HG03060 (cell line): Measurements from ENCODE around the gene SCAMP2.

Experiments used
- ATAC-seq: cut with Tn5 transposase; IDR thresholded peaks from one replicate; pipeline ENCODE4 v1.9.1; 2021; ENCODE audit warnings: low read depth, moderate number of reproducible peaks; ENCODE audit not compliant: unreplicated experiment

Gene SCAMP2

GRCh38 chr15:74823324-74823723 is 49.8 kb downstream of the SCAMP2 start:
- ATAC-seq, result no peak

GRCh38 chr15:74822233-74822632 is 50.9 kb downstream of the SCAMP2 start:
- ATAC-seq, result no peak

- no peak for ATAC-seq
Measured at GRCh38 chr15:74821790-74822158, 51.4 kb downstream of the SCAMP2 start.

DNA sequence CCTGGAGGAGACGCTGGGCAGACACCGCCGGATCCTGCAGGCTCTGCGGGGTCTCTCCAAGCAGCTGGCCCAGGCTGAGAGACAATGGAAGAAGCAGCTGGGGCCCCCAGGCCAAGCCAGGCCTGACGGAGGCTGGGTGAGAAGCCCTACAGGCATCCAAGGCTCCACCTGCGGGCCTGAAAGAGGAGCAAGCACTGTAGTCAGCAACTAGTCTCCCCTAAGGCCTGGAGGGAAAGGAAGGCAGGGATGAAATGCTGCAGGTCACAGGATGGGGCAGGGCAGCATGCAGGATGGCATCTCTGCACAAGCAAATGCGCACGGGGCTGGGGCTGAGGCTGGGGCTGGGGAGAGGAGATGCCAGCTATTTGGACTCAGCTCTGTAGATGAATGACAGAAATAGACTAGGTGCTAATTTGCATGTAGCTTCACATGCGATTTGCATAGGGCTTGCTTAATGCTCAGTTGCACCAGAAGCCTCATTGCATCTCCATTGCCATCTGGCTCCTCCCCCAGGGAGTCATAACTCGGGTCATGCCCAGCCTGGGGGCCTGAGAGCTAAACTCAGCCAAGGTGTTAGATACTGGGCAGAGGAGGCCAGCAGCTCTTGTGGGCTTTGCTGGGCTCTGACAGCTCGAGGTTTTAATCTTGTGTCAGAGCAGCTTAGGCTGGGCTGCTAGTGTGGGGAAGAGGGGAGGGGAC is 51.9 kb downstream of the SCAMP2 start:
- ATAC-seq, result no peak

DNA sequence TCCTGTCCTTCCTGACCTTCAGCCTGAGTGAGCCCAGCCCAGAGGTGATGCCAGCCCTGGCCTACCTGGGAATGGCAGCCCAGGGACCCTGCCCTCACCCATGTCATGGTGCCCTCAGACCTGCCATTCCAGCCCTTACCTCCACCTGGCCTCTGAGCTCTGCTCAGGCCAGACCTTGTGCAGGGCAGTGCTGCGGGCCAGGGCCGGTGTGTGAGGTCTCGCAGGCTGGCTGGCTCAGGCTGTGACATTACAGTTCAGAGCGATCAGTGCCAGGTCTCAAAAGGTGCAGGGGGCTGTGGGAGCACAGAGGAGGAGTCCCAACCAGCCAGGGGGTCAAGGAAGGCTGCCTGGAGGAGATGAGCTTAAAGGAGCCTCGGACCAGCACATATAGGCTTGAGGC is 53.1 kb downstream of the SCAMP2 start:
- no peak for ATAC-seq

DNA sequence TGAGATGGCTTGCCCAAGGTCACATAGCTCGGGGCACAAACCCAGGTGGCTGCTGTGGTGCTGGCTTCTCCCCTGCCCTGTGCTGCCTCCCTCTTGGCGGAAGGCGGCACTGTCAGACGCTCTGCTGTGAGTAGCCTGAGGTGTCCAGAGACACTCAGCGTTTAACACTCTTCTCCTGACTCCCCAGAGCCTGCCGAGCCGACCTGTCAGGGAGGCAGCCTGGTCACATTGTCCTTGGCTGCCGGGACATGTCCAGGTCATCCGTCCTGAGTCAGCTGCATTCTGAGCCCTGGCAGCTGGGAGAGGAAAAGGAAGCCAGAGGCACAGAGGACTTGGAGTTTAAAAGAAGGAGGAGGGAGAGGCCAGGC is 55.8 kb downstream of the SCAMP2 start:
- no peak for ATAC-seq

DNA sequence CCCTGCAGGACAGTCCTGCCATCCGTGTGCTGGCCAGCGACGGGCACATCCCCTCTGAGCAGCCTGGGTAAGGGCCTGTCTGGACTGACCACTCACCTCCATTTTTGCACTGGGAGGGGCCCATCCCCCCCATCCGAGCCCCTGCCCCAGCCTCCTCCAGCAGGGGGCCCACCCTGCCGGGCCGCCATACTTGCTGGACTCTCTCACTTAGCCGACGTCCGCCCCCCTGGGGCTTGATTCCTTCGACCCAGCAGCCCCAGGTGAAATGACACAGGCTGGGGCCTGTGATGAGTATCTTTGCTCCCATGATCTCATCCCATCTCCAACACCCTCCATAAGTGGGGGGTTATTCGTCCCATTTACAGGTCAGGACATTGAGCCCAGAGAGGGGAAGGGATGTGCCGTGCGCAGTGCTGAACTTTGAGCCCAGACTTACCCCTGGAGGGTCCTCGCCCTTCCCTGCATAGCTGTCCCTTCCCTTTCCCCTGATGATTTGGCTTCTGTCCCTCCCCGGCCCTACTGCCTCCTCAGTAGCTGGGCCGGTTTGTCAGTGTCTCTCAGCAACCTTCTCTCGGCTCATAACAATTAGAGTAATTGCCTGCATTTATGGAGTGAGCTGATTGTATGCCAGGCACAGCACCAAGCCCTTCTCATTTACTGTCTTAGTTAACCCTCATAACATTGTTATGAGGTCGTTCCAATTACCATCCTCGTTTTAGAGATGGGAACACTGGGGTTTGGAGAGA is 56.4 kb downstream of the SCAMP2 start:
- ATAC-seq, result no peak

- no peak for ATAC-seq
Measured at GRCh38 chr15:74815961-74816360, 57.2 kb downstream of the SCAMP2 start.

GRCh38 chr15:74815121-74815934 is 57.8 kb downstream of the SCAMP2 start:
- no peak for ATAC-seq

DNA sequence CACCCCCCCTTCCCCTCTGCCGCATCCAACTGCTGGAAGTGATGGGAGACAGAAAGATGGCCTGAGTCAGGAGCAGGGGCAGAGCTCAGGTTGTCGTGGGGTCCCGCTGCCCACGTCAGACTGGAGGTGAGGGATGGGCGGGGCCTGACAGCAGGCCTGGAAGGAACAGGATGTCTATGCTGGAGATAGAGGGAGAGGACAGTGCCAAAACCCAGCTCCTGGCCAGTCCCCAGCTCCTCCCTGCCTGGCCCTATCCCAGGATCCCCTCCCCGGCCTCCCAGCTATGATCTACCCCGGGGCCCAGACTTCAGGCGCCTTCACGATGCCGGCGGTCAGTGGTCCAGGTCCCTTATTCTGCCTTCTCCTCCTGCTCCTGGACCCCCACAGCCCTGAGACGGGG is 60.6 kb downstream of the SCAMP2 start, which contains the start of gene LMAN1L:
Gene LMAN1L, plus strand, starts transcription at position 303 of the 400 bp plus-strand sequence. Its CDS starts 20 bp downstream, at position 323.
- no peak for ATAC-seq

- no peak for ATAC-seq
Measured at GRCh38 chr15:74809956-74810355, 63.2 kb downstream of the SCAMP2 start.

GRCh38 chr15:74809242-74809641 is 63.9 kb downstream of the SCAMP2 start:
- ATAC-seq, result no peak

- no peak for ATAC-seq
Measured at GRCh38 chr15:74808840-74809229, 64.3 kb downstream of the SCAMP2 start.

DNA sequence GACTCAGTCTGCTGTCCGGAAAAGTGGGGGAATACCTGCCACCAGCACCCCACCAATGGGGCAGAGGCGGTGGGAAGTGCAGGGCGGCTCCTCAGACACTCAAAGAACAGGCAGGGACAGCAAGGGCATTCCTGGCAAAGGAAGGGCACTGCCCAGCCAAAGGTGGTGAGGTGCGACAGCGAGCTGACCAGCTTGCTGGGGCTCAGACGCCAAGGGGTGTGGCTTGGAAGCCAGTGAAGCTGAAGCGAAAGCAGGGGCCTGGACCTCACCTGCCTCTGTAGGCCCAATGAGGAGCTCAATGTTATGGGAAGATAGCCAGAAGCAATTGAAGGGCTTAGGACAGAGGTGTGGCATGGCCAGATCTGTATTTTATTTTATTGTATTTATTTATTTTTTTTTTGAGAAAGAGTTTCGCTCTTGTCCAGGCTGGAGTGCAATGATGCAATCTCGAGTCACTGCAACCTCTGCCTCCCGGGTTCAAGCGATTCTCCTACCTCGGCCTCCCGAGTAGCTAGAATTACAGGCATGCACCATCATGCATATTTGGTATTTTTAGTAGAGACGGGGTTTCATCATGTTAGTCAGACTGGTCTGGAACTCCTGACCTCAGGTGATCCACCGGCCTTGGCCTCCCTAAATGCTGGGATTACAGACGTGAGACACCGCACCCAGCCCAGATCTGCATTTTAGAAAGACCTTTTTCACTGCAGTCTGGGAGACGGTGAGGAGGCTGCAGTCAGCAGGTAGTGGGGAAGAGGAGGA is 64.9 kb downstream of the SCAMP2 start:
- no peak for ATAC-seq

- ATAC-seq, result no peak
Measured at GRCh38 chr15:74807282-74807681, 65.9 kb downstream of the SCAMP2 start.

- no peak for ATAC-seq
Measured at GRCh38 chr15:74804935-74805334, 68.2 kb downstream of the SCAMP2 start.

DNA sequence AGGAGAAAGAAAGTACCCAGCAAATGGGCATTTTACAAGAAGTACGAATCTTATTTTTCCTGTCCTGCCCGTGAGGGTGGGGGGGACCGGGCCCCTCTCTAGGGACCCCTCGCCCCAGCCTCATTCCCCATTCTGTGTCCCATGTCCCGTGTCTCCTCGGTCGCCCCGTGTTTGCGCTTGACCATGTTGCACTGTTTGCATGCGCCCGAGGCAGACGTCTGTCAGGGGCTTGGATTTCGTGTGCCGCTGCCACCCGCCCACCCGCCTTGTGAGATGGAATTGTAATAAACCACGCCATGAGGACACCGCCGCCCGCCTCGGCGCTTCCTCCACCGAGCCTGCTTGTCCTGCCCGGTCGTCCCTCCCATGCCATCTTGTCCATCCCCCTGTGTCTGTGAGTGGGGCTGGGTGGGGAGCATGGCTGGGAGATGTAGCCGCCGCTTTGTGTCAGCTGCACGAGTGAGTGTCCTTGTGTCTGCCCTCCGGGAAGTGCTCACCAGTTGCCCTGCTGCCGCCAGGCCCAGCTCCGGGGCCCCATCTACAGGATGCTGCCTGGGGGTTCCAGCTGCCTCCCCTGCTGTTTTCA is 70.2 kb downstream of the SCAMP2 start:
- no peak for ATAC-seq

GRCh38 chr15:74802290-74802689 is 70.9 kb downstream of the SCAMP2 start:
- ATAC-seq, result no peak

DNA sequence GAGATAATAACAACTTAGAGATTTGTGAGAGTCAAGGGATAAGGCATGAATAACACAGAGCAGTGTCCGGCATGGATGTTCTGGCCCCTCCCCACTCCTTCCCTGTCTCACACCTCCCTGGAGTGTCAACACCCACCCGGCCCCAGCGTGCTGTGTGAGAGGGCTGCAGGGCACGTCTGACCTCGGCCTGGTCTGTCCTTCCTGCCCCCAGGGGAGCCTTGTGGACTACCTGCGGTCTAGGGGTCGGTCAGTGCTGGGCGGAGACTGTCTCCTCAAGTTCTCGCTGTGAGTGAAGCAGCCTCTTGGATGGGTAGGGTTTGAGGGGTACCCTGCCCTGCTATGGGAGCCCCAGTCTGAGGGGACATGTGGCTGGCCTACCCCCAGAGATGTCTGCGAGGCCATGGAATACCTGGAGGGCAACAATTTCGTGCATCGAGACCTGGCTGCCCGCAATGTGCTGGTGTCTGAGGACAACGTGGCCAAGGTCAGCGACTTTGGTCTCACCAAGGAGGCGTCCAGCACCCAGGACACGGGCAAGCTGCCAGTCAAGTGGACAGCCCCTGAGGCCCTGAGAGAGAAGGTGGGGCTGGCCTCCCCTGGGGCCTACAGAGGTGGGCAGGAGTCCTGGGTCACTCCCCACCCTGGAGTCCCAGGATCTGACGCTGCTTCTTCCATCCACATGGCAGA is 71.7 kb downstream of the SCAMP2 start:
- no peak for ATAC-seq
